ENCODE data around the gene HDDC3.

DNA sequence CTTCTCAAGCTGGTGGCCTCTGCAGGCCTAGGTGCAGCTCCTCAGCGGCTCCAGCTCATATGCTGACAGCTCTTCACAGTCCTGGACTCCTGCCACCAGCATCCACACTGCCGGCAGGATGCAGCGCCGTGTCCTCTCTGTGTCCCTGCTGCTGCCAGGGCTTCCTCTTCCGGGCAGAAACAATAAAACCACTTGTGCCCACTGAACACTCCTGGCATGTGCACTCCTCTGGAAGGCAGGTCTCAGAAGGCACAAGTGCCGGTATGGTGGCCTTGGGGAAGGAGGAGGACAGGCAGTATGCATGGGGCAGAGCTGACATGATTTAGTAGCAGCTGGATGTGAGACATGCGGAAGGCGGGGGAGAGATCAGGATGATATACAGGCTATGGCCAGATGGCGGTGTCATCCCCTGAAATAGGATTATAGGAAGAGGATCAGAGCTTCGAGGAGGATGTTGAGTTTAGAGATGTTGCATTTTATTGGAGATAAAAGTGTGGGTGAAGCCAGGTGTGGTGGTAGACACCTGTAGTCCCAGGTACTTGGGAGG lies 36.7 kb downstream of the HDDC3 start:
- TF ChIP-seq, protein P1, sequence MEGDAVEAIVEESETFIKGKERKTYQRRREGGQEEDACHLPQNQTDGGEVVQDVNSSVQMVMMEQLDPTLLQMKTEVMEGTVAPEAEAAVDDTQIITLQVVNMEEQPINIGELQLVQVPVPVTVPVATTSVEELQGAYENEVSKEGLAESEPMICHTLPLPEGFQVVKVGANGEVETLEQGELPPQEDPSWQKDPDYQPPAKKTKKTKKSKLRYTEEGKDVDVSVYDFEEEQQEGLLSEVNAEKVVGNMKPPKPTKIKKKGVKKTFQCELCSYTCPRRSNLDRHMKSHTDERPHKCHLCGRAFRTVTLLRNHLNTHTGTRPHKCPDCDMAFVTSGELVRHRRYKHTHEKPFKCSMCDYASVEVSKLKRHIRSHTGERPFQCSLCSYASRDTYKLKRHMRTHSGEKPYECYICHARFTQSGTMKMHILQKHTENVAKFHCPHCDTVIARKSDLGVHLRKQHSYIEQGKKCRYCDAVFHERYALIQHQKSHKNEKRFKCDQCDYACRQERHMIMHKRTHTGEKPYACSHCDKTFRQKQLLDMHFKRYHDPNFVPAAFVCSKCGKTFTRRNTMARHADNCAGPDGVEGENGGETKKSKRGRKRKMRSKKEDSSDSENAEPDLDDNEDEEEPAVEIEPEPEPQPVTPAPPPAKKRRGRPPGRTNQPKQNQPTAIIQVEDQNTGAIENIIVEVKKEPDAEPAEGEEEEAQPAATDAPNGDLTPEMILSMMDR (IDR thresholded peaks at IDR 0.05 in 4 of 5, conservative IDR thresholded peaks at IDR 0.05 in 1 of 5), result no peak
- TF ChIP-seq POLR2A (IDR thresholded peaks at IDR 0.05), result no peak

All from gastrocnemius medialis (tissue), 4 donors.